NCI-H146 (cell line): ENCODE data around the gene HPS3.
"Not testable (repeated sequence)": the region's sequence is repeated elsewhere in the genome, so short reads cannot be mapped to it uniquely, and the experiment has no call there.

Source experiments
- DNase-seq: peaks from one replicate; lab custom pipeline; 2025; lab: John Stamatoyannopoulos, UW

The HPS3 gene

DNA sequence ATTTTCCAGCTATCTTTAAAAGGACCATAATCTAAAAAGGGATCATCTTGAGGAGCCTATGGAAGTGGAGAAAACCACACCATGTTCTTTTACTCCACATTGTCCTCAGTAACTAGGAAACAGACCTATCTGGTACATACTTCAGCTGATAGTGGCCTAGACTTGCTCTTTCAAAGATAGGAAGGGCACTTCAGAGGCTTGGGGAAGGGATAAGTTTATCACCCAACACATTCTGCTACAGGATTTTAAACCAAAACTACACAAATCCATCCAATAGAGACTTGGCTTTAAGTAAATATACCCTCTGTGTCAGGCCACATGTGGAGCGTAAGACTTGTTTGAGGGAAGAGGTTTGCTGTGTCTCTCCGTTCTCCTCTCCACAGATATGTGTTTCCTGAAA is 56.8 kb downstream of the HPS3 start:
- no peak for DNase-seq

DNA sequence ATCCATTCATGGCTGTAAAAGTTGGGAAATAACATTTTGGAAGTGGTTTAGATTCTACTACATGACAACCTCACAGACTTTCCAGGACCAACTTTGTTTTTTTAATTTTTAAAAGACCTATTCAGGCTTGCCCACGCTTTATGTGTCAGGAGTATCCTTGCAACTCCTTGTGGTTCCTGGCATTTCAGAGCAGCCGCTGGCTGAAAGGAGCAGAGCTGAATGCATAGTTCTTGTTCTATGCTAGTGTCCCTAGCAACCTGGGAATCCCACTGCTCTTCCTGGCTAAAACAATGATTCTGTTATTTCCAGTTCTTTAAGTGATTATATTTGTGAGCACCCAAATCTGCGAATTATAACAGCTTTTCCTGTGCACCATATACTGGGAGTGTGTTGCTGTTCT is 57.3 kb downstream of the HPS3 start:
- no peak for DNase-seq

DNA sequence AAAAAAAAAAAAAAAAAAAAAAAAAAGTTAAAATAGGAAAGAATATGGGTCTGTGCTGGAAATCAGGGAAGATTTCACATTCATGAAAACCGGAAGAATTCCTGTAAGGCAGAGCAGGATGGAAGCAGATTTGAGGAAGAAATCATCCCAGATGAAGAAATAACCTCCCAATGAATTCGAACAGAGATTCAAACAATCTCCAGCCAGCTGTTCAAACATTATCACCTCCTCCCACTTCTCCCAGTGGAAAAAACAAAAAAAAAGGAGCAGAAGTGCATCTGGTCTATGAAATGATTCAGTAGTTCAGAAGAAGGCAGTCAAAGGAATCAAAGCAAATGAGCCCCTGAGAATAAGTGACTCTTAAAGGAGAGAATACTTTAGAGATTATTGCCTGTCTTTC is 59.1 kb downstream of the HPS3 start:
- DNase-seq, result peak; percentile 65

DNA sequence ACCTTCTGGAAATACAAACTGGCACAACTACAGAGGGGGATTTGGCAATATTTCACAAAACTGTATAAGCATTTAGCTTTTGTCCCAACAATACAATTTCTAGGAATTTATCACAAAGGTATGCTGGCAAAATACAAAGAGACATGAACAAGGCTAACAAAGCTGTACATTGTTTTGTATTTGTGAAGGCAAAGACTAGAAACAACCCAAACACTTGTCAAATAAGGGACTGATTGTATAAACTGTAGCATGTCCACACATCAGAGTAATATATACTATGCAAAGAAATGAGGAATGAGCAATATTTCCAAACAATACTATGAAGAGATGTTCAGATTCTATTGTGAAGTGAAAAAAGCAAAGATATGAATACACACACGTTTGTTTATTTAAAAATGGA is 65.8 kb downstream of the HPS3 start:
- no peak for DNase-seq

DNA sequence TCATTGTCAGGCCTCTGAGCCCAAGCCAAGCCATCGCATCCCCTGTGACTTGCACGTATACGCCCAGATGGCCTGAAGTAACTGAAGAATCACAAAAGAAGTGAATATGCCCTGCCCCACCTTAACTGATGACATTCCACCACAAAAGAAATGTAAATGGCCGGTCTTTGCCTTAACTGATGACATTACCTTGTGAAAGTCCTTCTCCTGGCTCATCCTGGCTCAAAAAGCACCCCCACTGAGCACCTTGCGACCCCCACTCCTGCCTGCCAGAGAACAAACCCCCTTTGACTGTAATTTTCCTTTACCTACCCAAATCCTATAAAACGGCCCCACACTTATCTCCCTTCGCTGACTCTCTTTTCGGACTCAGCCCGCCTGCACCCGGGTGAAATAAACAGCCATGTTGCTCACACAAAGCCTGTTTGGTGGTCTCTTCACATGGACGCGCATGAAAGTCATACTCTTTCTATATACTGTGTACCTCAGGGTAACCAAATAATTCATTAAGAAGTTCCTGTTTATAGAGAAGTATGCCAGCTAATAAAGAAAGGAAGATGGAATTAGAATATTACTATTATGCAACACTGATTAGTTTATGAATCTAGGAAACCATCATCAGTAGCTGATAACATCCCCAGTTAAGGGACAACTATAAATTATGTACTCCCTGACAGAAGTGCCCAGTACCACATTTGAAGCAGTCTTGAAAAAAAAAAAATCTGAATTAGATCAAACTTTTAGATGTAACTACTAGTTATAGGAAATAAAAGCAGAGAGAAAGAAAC is 67.6 kb downstream of the HPS3 start:
- DNase-seq, result not testable (repeated sequence)

DNA sequence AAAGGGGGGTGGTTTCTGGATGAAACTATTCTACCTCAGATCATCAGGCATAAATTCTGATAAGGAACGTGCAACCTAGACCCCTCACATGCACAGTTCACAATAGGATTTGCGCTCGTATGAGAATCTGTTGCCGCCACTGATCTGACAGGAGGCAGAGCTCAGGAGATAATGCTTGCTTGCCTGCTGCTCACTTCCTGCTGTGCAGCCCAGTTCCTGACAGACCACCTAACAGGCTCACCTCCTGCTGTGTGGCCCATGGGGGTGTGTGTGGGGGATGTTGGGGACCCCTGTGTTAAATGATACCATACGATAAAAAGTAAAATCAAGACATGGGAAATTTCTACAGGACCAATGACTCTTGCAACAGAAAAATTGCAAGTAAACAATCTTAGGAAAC is 68.2 kb downstream of the HPS3 start:
- no peak for DNase-seq

DNA sequence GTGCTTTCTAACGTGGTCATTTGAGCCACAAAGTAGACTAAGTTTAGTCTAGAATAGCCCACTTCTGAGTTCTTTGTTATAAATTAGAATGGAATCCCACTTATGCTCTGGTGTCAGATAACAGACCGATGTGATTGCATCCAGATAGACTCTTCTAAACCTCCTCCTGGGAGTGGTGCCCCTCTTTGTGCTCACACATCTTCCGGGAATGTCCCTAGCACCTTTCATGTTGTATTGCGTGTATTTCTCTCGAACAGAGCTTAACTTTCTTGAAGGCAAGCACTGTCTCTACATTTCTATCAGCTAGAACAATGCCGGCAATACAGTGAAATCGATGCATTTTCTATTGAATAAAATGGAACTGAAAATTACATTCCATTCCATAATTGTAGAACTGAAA is 69.2 kb downstream of the HPS3 start:
- no peak for DNase-seq

DNA sequence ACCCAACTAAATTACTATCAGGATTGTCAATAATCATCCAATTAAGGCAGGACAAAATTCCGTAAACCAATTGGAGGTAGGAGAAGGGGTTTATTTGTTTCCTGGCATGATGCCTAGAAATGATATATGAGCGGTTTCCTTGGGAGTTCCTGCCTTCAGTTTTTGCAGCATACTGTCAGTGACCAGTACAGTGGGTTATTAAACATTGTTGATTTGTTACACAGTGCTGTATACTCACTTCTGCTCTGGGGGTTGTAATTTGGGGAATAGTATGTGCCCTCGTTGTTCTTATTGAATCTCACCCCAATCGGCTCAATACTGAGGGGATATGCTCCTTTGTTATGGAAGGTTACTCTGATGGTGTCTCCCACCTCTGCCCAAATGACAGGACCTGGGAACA is 70.0 kb downstream of the HPS3 start:
- DNase-seq, result peak; percentile 78

DNA sequence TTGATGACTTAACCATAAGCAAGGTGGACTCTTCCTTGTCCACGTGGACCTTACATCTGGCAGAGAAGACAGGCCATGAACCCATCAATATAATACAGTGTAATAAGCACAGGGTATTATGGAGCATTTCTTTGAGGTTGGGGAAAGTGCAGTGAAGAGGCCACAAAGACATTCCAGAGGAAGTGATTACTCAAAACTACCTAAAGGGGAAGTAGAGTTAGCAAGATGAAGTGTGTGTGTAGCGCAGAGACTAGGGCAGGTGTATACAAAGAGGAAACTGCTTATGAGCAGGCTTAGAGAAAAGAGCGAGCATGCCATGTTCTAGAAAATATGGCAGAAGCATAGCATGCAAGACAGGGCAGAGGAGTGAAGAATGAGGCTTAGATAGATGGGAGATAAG is 74.3 kb downstream of the HPS3 start:
- DNase-seq, result no peak

DNA sequence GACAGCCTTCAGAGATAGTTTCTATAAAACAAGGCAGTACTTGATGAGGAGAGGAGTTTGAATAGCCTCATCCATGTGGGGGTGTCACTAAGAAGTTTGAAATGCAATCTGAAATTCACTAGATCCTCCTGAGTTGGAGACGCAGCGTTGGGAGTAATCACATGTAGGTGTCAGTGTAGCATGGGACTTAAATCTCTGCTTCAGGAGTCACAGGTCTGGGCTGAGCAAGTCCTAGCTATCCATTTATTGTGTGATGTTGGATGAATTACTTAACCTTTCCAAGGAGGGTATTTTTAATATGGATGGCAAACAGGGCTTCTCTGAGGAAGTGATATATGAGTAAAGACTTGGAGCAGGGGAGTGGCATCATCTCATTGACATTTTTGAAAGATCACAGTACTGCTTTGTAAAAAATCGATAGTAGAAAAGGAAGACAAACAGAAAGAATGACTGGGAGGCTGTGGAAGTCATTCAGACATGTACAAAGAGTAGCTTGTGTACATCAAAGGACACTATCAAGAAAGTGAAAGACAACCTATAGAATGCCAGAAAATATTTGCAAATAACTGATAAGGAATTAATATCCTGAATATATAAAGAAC is 75.1 kb downstream of the HPS3 start:
- peak; percentile 39 for DNase-seq

DNA sequence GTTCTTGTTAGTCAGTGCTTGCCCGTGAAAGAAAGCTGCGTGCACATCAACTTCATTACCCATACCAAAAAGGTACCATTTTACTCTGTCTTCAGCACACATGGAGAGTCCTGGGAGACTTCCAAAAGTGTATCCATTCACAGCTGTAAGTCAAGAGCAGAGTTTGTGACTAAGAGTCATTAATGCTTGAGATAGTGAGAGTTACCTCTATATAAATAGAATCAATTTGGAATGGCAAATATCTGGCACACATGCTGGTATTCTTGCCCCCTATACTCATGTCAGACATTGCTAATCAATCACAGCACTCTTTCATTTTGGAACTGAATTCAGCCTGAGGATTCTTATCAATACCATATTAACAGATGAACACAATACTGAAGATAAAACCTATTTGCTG is 78.0 kb downstream of the HPS3 start:
- DNase-seq, result no peak

DNA sequence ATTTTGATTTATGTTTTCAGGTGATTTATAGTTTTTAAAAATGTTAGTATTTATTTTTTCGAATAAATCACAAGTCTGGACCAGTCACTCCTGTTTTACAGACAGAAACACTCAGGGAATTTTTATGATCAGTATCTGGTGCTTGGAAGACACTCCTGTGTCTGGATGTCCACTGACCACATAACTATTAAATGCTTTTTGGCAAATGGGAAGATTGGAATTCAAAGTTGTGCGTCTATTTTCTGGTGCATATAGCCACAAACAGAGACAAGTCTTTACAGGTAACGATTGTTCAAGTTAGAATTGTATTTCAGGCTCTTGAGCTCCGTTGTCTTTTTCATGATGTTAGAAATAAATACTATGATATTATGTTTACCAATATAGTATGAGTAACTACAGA is 80.0 kb downstream of the HPS3 start:
- no peak for DNase-seq

DNA sequence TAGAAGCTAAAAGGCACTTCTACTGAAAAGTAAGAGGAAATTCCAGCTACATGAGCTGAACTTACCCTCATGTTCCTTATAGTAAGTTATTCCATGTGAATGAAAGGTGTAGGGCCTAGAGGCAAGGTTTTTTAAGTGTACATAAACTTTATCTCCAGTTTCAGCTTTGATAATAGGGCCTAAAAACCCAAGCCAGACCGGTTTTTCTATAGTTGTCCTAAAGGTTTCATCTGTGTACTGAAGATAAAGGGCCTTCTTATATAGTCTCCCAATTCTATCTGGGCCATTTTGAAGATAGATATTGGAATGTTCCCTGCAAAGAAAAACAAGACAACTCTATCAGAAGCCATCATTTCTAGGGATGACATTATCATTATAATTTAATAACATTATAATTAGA is 82.9 kb downstream of the HPS3 start:
- DNase-seq, result no peak

DNA sequence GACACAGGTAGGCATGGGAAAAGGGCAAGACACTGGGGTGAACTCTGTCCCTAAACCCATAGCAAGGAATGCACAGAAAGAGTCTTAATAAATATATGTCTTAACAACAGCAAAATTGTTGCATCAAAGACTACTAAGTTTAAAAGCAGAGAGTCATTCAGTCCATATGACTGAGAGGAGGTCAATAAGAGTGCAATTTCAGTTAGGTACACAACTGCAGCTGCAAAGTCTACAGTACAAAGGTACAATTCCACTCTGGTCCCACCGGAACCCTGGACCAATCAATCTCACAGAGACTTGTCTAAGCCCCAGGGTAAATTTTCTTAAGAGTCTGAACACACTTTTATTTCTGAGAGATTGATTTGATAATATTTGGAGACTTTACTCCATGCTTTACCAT is 85.3 kb downstream of the HPS3 start:
- peak; percentile 58 for DNase-seq

DNA sequence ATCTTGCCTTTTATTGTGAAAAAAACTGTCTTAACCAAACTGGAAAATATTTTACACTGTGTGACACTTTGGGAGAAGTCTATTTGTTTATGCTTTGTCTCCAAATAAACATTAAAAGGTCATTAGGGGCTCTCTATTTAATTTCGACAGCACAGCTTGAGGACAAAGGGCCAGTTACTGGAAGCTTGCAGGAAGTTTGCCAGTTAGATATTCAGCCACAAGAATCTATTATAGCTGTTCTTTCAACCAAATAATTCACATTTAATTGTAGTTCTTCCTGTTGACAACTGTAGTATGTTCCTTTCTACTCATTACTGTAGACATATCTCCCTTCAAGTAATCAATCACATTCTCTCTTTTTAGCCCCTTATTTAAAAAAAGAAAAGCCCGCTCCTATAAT is 86.1 kb downstream of the HPS3 start:
- DNase-seq, result peak; percentile 71

DNA sequence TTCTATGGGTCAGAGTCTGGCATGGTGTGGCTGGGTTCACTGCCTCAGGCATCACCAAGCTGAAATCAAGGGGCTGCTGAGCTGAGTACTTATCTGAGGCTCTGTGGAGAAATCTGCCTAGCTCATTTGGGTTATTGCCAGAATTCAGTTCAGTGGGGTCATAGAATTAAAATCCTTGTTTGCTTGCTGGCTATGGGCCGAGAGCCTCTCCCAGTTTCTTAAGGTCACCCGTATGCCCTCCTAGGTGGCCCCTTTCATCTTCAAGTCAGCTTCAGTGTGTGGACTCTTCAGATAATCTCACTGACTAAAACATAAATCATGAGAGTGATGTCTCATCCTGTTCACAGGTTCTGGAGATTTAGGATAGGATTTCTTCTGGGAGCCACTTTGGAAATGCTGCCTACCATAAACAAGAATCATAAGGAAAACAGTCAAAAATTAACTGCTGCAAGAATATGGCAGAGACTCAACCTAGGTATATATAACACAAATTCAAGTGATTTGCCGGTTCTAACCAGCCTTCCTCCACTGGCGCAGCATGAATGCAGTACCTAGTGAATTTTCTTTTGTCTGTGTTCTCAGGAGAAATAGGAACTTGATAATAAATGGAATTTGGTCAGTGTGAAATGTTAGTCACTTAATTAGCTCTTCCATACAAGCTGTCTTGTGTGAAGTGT is 86.9 kb downstream of the HPS3 start:
- DNase-seq, result no peak

DNA sequence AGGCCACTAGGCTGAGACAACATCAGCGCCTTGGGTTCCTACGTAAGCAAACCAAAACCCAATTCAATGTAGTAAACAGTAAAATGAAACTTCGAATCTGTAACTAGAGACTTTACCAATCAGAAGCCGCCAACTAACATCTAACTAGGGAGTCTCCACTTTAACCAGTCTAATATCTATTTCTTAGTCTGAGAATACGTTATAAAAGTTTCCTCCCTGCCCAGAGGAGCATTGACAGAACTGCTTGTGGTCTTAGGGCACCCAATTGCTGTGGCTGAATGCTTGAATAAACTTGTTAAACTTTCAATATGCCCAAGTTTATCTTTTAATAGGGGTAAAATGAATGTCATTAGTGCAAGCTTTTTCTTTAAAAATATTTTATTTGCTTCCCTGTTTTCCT is 87.9 kb downstream of the HPS3 start:
- no peak for DNase-seq

DNA sequence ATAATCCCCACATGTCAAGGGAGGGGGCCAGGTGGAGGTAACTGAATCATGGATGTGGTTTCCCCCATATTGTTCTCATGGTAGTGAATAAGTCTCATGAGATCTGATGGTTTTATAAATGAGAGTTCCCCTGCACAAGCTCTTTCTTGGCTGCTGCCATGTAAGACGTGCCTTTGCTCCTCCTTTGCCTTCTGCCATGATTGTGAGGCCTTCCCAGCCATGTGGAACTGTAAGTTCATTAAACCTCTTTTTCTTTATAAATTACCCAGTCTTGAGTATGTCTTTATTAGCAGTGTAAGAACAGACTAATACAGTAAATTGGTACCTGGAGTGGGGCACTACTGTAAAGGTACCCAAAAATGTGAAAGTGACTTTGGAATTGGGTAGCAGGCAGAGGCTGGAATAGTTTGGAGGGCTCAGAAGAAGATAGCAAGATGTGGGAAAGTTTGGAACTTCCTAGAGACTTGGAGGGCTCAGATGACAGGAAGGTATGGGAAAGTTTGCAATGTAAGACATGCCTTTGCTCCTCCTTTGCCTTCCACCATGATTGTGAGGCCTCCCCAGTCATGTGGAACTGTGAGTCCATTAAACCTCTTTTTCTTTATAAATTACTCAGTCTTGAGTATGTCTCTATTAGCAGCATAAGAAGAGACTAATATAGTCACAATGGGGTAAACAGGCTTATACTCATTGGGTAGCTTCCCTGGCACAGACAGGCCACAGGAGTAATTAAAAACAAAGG is 90.1 kb downstream of the HPS3 start:
- not testable (repeated sequence) for DNase-seq

DNA sequence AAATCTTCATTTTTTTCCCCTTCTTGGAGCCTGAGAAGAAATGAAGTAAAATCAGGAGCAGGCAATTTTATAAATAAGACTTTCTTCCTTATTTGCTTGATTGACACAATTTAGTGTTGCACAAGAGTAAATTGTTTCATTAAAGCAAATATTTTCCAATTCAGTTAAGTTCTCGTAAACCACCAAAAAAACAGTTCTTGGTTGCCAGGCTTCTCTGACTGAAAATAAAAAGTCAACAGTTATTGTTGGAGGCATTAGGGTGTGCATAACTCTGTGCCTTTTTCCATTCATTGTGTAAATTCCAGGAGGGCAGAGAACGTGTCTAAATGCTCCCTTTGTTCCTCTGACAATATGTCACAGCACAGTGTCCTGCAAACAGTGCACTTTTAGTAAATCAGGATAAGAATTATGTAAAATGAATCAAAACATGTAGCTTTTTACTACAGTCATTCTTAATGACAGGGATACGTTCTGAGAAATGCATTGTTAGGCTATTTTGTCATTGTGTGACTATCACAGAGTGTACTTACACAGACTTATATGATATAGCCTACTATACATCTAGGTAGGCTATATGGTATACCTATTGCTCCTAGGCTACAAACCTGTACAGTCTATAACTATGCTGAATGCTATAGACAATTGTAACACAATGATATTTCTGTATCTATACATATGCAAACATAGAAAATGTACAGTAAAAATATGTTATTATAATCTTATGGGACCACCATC is 92.5 kb downstream of the HPS3 start, which contains the start of gene CP:
CP (minus strand) TSS at position 47 of the 735 bp plus-strand sequence; CDS start at position 10, 37 bp downstream.
- DNase-seq, result no peak
